HUES64 (cell line): Measurements from ENCODE around the gene NAALADL2.

Experiments
- H3K27ac ChIP-seq: 2 replicates; pipeline ENCODE4 v1.7.0; 2013; ENCODE audit warnings: low read depth, low read length, inconsistent platforms
- H3K27me3 ChIP-seq: 2 replicates; pipeline ENCODE4 v1.6.1; 2013; ENCODE audit warnings: mild to moderate bottlenecking, low read length; ENCODE audit not compliant: insufficient read depth
- H3K36me3 ChIP-seq: 2 replicates; pipeline ENCODE4 v1.6.1; 2013; ENCODE audit warnings: mild to moderate bottlenecking, low read length; ENCODE audit not compliant: insufficient read depth
- H3K4me1 ChIP-seq: 2 replicates; pipeline ENCODE4 v1.6.1; 2013; ENCODE audit warnings: mild to moderate bottlenecking, low read length, moderate library complexity; ENCODE audit not compliant: insufficient read depth
- H3K4me3 ChIP-seq: 2 replicates; pipeline ENCODE4 v1.5.1; 2013; ENCODE audit warnings: mild to moderate bottlenecking, low read length, moderate library complexity
- H3K9ac ChIP-seq: 2 replicates; pipeline ENCODE4 v1.6.1; 2013; ENCODE audit warnings: mild to moderate bottlenecking, low read depth, low read length
- H3K9me3 ChIP-seq: 2 replicates; pipeline ENCODE4 v1.6.1; 2013; ENCODE audit warnings: low read depth, low read length; ENCODE audit not compliant: insufficient read depth
- WGBS: fragments of 150-250, 120-280 bp; methylation state at CpG from one replicate; pipeline ENCODE4 v1.1.7; 2013; ENCODE audit warnings: missing lambda C conversion rate; 5-methylcytosine and 5-hydroxymethylcytosine counted together

NAALADL2 gene

DNA sequence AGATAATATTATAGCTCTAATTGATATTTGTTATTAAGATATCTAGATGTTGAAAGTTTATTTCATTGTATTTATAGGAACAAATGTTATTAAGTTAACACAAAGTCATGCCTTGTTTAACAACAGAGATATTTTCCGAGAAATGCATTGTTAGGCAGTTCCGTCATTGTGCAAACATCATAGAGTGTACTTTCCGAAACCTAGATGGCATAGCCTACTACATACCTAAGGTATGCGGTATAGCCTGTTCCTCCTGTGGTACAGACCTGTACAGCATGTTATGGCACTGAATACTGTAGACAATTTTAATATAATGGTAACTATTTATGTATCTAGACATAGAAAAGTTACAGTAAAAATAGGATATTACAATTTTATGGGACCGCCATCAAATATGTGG lies 114.3 kb downstream of the NAALADL2 start:
- H3K9ac ChIP-seq: no peak overlapping the region
- no peaks in the 10 kb centered on the region for H3K27me3 ChIP-seq
- H3K4me1 ChIP-seq: no peaks in the 10 kb centered on the region
- no peak overlapping the region for H3K27ac ChIP-seq
- no peak overlapping the region for H3K4me3 ChIP-seq
- 95% methylated on average over 5 of the region's 5 CpGs for WGBS
- H3K9me3 ChIP-seq: no peaks in the 10 kb centered on the region
- no peaks in the 10 kb centered on the region for H3K36me3 ChIP-seq

DNA sequence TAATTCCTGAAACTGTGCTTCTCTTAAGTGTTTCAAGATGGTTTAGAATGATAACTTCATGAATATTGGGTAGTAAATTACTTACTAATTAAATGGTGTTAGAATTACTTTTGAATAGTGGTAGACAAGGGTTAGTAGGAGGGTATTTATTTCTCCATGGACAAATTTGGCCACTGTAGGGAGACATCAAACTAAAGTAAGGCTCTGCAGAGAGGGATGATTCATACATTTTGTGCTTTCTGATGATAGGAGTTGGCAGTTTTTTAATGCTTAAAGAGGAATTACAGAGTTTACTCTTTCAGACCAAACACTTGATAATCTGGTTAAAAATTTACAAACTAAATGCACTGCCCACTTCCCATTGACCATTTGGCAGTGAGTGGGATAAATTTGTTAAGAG lies 127.6 kb downstream of the NAALADL2 start:
- H3K27me3 ChIP-seq: no peaks in the 10 kb centered on the region
- H3K36me3 ChIP-seq: no peaks in the 10 kb centered on the region

DNA sequence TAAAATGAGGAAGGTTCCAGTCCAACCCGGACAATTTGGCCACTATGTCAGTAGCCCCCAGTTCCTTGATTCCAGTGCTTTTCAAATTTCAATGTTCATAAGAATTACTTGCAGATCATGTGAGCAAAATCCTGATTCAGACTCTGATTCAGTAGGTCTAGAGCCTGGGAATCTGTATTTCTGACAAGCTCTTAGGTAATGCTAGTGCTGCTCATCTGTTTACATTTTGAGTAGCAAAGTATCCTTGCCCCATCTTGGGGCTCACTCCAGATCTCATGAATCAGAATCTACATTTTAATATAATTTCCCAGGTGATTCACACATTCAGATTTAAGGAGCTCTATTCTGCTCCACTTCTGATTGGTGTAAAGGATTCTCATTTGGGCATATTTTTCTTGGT lies 142.0 kb downstream of the NAALADL2 start:
- H3K27me3 ChIP-seq: no peaks in the 10 kb centered on the region
- no peak overlapping the region for H3K4me3 ChIP-seq
- no peaks in the 10 kb centered on the region for H3K9me3 ChIP-seq
- no peak overlapping the region for H3K27ac ChIP-seq
- WGBS: 91% methylated on average over 1 of the region's 1 CpG
- H3K4me1 ChIP-seq: no peaks in the 10 kb centered on the region
- H3K36me3 ChIP-seq: no peaks in the 10 kb centered on the region
- H3K9ac ChIP-seq: no peak overlapping the region

More for the DNA sequence above, 127.6 kb downstream of the NAALADL2 start:
- H3K9ac ChIP-seq: no peak overlapping the region
- no peak overlapping the region for H3K4me3 ChIP-seq
- H3K9me3 ChIP-seq: no peaks in the 10 kb centered on the region
- no peak overlapping the region for H3K27ac ChIP-seq
- no peaks in the 10 kb centered on the region for H3K4me1 ChIP-seq

DNA sequence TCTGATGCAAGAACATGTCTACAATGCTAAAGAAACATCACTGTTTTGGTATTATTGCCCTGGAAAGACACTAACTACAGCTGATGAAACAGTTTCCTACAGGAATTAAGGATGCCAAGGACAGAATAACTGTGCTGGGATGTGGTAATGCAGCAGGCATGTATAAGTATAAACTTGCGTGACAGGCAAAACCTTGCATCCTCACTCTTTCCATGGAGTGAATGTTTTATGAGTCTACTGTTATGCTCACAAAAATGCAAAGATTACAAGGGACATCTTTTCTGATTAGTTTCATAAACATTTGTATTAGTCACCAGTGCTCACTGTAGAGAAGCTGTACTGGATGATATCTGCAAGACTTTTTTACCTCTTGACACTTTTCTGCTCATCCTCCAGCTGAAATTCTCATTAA lies 143.6 kb downstream of the NAALADL2 start:
- Histone ChIP-seq H3K9me3 (no peaks in the 10 kb centered on the region), H3K27ac (no peak overlapping the region), H3K36me3 (no peaks in the 10 kb centered on the region), H3K9ac (no peak overlapping the region), H3K4me1 (no peaks in the 10 kb centered on the region), H3K27me3 (no peaks in the 10 kb centered on the region), H3K4me3 (no peak overlapping the region)
- WGBS: 100% methylated on average over 1 of the region's 1 CpG

DNA sequence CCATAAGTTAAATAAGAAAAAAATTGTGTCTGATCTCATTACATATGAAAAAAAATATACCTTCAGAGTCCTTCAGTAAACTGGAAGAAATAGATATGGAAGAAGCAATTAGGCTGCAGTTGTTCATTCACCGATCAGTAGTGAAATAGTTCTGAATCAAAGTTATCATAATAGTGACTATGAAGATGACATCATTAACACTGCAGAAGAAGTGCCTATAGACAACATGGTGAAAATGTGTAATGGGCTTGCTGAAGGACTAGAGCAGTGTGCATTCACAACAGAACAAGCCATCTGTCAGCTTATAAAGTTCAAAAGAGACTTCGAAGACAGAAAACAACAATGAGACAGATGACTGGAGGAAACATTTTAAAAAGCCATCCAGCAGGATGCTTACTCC lies 144.5 kb downstream of the NAALADL2 start:
- Histone ChIP-seq H3K36me3 (no peaks in the 10 kb centered on the region), H3K4me1 (no peaks in the 10 kb centered on the region), H3K27ac (no peak overlapping the region), H3K9ac (no peak overlapping the region), H3K27me3 (no peaks in the 10 kb centered on the region), H3K9me3 (no peaks in the 10 kb centered on the region), H3K4me3 (no peak overlapping the region)
- WGBS: 98% methylated on average over 2 of the region's 2 CpGs

DNA sequence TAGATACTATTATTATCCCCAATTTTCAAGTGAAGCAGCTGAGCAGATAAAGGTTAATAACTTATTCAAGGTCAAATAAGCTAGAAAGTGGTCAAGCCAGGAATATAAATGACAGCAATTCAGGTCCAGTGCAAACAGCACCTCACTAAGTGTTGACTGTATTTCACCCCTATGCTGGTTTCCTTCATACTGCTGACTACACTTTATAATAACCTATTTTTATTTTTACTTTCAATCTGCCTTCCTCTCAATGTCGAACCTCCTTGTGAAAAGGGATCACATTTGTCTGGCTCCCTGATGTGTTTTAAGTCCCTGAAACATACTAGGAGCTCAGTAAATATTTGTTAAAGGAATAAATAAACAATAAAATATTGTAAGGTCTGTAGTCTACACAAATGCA lies 146.1 kb downstream of the NAALADL2 start:
- Histone ChIP-seq H3K4me1 (no peaks in the 10 kb centered on the region), H3K9ac (no peak overlapping the region), H3K4me3 (no peak overlapping the region), H3K9me3 (no peaks in the 10 kb centered on the region), H3K27me3 (no peaks in the 10 kb centered on the region), H3K27ac (no peak overlapping the region), H3K36me3 (no peaks in the 10 kb centered on the region)
- 91% methylated on average over 1 of the region's 1 CpG for WGBS

DNA sequence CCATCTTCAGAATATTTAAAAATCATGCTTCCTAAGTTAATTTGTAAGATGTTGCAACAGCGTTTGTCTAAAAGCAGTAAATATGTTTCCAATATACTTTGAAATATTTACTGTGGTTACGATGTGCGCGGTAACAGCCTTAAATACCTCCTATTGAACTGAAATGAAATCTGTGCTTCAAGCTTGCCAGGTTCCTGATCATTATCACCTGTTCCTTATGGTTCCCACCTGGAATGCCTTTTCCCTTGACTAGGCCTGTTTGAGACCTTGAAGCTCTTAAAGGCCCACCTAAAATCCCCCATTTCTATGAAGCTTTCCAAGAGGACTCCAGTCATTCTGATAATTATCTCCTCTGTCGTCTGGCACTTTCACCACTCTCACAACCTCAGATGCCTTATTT lies 146.7 kb downstream of the NAALADL2 start:
- Histone ChIP-seq H3K36me3 (no peaks in the 10 kb centered on the region), H3K4me3 (no peak overlapping the region), H3K27ac (no peak overlapping the region), H3K27me3 (no peaks in the 10 kb centered on the region), H3K9me3 (no peaks in the 10 kb centered on the region), H3K9ac (no peak overlapping the region), H3K4me1 (no peaks in the 10 kb centered on the region)
- WGBS: 100% methylated on average over 3 of the region's 5 CpGs

DNA sequence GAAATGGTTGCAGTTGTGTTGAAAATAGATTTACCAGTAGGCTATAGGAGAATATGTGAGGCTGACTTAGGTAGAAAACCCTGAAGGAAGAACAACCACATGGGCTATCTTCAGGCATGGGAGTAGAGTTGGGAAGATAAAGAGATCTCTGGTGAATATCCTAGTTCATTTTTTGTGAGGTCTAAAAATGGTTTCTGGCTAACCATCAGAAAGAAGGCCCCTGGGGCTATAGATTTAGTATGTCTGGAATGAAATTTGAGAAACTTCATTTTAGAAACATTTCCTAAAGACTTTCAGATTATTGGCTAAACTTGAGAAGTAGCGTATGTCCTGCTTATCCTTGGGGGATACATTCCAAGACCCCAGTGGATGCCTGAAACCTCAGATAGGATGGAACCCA lies 148.2 kb downstream of the NAALADL2 start:
- H3K4me1 ChIP-seq: no peaks in the 10 kb centered on the region
- no peak overlapping the region for H3K27ac ChIP-seq
- no peak overlapping the region for H3K9ac ChIP-seq
- no peaks in the 10 kb centered on the region for H3K27me3 ChIP-seq
- WGBS: 100% methylated on average over 1 of the region's 1 CpG
- H3K36me3 ChIP-seq: no peaks in the 10 kb centered on the region
- H3K9me3 ChIP-seq: no peaks in the 10 kb centered on the region
- H3K4me3 ChIP-seq: no peak overlapping the region

DNA sequence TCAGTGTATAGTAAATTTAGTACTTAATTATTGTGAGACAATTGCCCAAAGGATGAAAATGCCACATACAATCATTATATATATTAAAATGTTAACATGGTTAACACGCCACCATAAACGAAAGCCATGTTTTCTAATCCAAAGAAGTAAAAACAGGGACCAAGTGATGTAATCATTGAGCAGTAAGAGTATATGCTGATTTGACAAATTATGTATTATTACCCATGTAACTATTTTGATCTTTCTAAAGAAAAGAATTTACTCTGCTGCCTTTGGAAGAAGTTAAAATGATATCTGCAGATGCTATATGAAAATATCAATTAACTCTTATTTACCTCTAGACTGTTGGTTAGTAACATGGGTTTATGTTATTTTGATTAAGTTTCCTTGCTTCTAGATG lies 150.2 kb downstream of the NAALADL2 start:
- H3K9me3 ChIP-seq: no peaks in the 10 kb centered on the region
- no peaks in the 10 kb centered on the region for H3K36me3 ChIP-seq
- no peaks in the 10 kb centered on the region for H3K4me1 ChIP-seq
- H3K27ac ChIP-seq: no peak overlapping the region
- 100% methylated on average over 2 of the region's 2 CpGs for WGBS
- H3K9ac ChIP-seq: no peak overlapping the region
- H3K27me3 ChIP-seq: no peaks in the 10 kb centered on the region
- no peak overlapping the region for H3K4me3 ChIP-seq

DNA sequence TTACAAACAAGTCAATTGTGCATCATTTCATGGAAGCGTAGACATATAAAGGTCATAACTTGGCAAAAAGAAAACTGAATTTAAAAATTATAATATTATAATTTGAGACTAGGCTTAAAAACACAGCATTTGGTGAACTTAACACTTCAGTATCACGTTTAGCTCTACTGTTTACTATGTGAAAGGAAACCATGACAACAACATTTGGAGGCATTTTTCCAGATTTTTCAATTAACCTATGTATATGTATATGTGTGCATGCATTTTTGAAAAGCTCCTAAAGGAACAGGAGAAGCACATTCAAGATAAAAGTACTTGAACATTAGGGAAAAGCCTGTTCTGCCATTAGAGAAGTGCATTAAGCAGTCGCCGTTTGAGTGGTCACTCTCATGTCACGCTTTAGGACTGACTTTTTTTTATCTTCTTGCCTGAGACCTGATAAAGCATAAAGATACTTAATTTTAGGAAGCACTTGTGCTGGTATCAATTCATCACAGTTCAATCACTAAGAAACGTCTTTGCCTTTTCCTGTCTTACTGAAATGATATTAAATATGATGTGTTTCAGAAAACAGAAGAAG lies 156.0 kb downstream of the NAALADL2 start:
- Histone ChIP-seq H3K9ac (no peak overlapping the region), H3K4me1 (no peaks in the 10 kb centered on the region), H3K27me3 (no peaks in the 10 kb centered on the region), H3K27ac (no peak overlapping the region), H3K9me3 (no peaks in the 10 kb centered on the region), H3K36me3 (no peaks in the 10 kb centered on the region), H3K4me3 (no peak overlapping the region)
- 95% methylated on average over 4 of the region's 6 CpGs for WGBS

DNA sequence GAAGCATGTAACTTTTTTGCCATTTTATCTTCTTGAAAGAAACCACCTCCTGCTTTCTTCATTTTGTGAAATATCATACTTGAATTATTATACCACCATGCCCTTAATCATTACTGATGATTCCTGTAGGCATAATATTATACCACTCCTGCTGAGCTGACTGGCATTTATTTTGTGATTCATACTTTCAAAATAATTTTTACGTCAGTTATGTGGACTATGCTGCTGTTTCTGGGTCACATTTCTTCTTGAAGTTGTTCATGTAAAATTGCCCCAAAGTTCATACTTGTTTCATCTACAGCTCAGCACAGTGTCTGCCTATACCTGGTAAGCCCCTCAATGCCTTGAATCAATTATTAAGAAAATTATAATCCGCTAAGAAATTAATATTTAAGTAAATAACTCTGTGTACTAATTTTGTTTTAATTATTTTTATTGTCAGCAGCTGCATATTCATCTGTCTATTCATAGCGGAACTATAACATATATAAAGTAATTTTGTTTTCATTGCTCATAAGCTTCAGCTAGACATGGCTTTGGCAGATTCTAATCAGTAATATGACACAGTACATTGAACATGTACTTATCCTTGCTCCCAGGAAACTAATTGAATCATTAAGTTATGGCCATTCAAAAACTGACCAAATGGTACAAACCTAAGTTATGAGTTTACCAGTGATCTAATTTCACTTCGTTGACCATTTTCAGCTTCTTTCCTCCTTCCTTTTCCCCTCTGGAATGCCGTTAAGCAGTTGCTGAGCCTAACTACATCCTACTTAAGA lies 160.0 kb downstream of the NAALADL2 start:
- Histone ChIP-seq H3K27ac (no peak overlapping the region), H3K4me1 (peaks cover 14% of the 10 kb centered on the region), H3K36me3 (no peaks in the 10 kb centered on the region), H3K9ac (no peak overlapping the region), H3K4me3 (no peak overlapping the region), H3K27me3 (no peaks in the 10 kb centered on the region), H3K9me3 (no peaks in the 10 kb centered on the region)
- WGBS: 97% methylated on average over 3 of the region's 5 CpGs
